ENCODE data around the gene TOE1. TPM values are rescaled to one million over a fixed set of nuclear protein-coding genes. Genes with fewer than 3 reads are reported as not detected.

Gene TOE1
- total and polyA plus RNA-seq, 2 donors (not counting 1 experiment from before 2014, with no cell fraction given), result 24.7 to 28.6 TPM

DNA sequence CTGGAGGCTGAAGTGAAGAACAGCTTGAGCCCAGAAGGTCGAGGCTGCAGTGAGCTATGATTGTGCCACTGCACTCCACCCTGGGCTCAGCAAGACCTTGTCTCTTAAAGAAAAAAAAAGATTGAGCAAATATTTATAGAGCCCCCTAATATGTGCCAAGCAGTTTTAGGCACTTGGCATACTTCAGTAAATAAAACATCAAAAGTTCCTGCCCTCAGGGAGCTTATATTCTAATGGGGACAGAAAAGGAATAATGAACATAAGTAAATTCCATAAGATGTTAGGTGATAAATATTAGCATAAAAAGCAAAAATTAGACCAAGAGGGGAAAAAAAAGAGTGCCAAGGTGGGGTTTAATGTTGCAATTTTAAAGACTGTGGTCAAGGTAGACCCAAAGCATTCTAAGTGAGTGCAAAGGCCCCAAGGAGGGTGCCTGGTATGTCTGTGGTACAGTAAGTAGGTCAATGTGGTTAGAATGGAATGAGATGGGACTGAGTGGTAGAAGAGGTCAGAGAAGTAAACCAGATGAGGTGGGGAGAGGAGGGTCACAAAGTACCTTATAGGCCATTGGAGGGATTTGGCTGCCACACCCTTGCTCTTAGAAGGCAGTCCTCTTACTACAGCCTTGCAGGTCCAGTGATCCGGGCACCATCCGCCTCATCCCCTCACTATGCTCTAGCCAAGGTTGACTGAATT is 2.2 kb upstream of the TOE1 start:
- Histone ChIP-seq H3K4me2 (replicated peaks; ENCODE audit: low read depth, low read length, poor library complexity, severe bottlenecking) (no peak overlapping the region), H3K4me3 (ENCODE audit: control extremely low read depth in 1 of 5, extremely low read depth in 1 of 5, insufficient read depth in 1 of 5, low read depth in 2 of 5, low read length in 4 of 5) (no peak overlapping the region), H4K20me1 (ENCODE audit: control insufficient read depth, insufficient read depth, low read length, poor library complexity, severe bottlenecking) (no peaks in the 10 kb centered on the region), H3K4me1 (ENCODE audit: control insufficient read depth in 2 of 2, insufficient read depth in 2 of 2, low read length in 2 of 2) (peaks cover 20 to 33% of the 10 kb centered on the region in 2 donors), H3K27ac (ENCODE audit: low read length in 2 of 2) (no peak overlapping the region), H3K36me3 (replicated peaks in 1 of 2; ENCODE audit: control extremely low read depth in 1 of 2, control insufficient read depth in 1 of 2, extremely low read depth in 1 of 2, insufficient read depth in 2 of 2, low read length in 1 of 2) (peaks cover 0 to 30% of the 10 kb centered on the region in 2 experiments), H2AFZ (ENCODE audit: insufficient read depth, low read depth, low read length, poor library complexity, severe bottlenecking) (no peak overlapping the region), H3K9ac (ENCODE audit: low read length) (no peak overlapping the region), H3K79me2 (ENCODE audit: control insufficient read depth, insufficient read depth, low read length) (peaks cover 18% of the 10 kb centered on the region), H3K9me3 (ENCODE audit: control extremely low read depth in 1 of 3, control insufficient read depth in 2 of 3, insufficient read depth in 1 of 3, low read length in 2 of 3) (no peaks in the 10 kb centered on the region), H3K27me3 (replicated peaks in 1 of 4; ENCODE audit: control extremely low read depth in 1 of 4, control insufficient read depth in 3 of 4, insufficient read depth in 4 of 4, low read length in 3 of 4) (no peaks in the 10 kb centered on the region)
- peaks cover 45% of the 10 kb centered on the region for H3K4me1 Mint-ChIP-seq
- DNase-seq, result no peak
- no peaks in the 10 kb centered on the region for H3K9me3 Mint-ChIP-seq (ENCODE audit: insufficient read depth)
- peak overlapping the region; percentile 51 for H3K4me3 Mint-ChIP-seq
- ATAC-seq (ENCODE audit: low read depth), result no peak
- WGBS (ENCODE audit: insufficient coverage), result 97% methylated on average over 2 of the region's 3 CpGs
- ChIA-PET CTCF (interaction anchor here (4.0 to 5.4 kb wide), 2 partner anchors 32 to 155 kb away, joined by 22 to 74 read pairs; partner anchors contain the start of gene TESK2), POLR2A (no interaction called here)
- no peaks in the 10 kb centered on the region for H3K27me3 Mint-ChIP-seq
- intact Hi-C loops (cut with micrococcal nuclease), result no loop called here
- no peak overlapping the region for H3K27ac Mint-ChIP-seq
- TF ChIP-seq, protein P1, sequence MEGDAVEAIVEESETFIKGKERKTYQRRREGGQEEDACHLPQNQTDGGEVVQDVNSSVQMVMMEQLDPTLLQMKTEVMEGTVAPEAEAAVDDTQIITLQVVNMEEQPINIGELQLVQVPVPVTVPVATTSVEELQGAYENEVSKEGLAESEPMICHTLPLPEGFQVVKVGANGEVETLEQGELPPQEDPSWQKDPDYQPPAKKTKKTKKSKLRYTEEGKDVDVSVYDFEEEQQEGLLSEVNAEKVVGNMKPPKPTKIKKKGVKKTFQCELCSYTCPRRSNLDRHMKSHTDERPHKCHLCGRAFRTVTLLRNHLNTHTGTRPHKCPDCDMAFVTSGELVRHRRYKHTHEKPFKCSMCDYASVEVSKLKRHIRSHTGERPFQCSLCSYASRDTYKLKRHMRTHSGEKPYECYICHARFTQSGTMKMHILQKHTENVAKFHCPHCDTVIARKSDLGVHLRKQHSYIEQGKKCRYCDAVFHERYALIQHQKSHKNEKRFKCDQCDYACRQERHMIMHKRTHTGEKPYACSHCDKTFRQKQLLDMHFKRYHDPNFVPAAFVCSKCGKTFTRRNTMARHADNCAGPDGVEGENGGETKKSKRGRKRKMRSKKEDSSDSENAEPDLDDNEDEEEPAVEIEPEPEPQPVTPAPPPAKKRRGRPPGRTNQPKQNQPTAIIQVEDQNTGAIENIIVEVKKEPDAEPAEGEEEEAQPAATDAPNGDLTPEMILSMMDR (IDR thresholded peaks at IDR 0.05), result no peak
- no peak for TF ChIP-seq EZH2 (IDR thresholded peaks at IDR 0.05; ENCODE audit: borderline replicate concordance, insufficient read depth, low read depth, low read length, poor library complexity, severe bottlenecking)
